Esophagus squamous epithelium (tissue), 5 donors: Measurements from ENCODE around the gene NSRP1. TPM values are rescaled to one million over a fixed set of nuclear protein-coding genes. Genes with fewer than 3 reads are reported as not detected.

Source experiments
- DNase-seq: peaks from one replicate; lab custom pipeline; 2025; lab: John Stamatoyannopoulos, UW
- H3K27ac ChIP-seq, 4 donors: fragments of 200-600 bp; sonication (generic); one replicate each; pipeline ENCODE4 v1.5.1; 2016 to 2019; ENCODE audit warnings: mild to moderate bottlenecking in 1 of 4
- H3K27me3 ChIP-seq, 4 donors: fragments of 200-600 bp; sonication (generic); 1 replicate in 3 of 4; 2 replicates in 1 of 4; pipeline versions ENCODE4 v1.5.1 to v1.6.0; 2017 to 2021; ENCODE audit warnings: antibody characterized with exemption in 1 of 4
- H3K36me3 ChIP-seq, 3 donors: fragments of 200-600 bp; sonication (generic); one replicate each; pipeline ENCODE4 v1.5.1; 2016 to 2019
- H3K4me1 ChIP-seq, 3 donors: fragments of 200-600 bp; sonication (generic); one replicate each; pipeline ENCODE4 v1.5.1; 2017 to 2019
- H3K4me3 ChIP-seq, 4 donors: fragments of 200-600 bp; sonication (generic); 1 replicate in 3 of 4; 2 replicates in 1 of 4; pipeline ENCODE4 v1.5.1; 2016 to 2019; ENCODE audit warnings: mild to moderate bottlenecking in 2 of 4, moderate library complexity in 1 of 4
- H3K9me3 ChIP-seq, 3 donors: fragments of 200-600 bp; sonication (generic); one replicate each; pipeline ENCODE4 v1.5.1; 2016 to 2019
- CTCF ChIP-seq, 6 experiments: fragments of 450-650 bp in 4 of 6; fragments of 200-600 bp in 2 of 6; sonication (generic) in 2 of 6; IDR thresholded peaks; one replicate each; pipeline ENCODE4 v1.5.1; 2016 to 2019; ENCODE audit warnings: antibody characterized with exemption in 6 of 6, mild to moderate bottlenecking in 4 of 6, moderate library complexity in 4 of 6
- POLR2A ChIP-seq, 4 donors: fragments of 450-650 bp; IDR thresholded peaks; one replicate each; pipeline ENCODE4 v1.6.1; 2017; ENCODE audit warnings: antibody characterized with exemption in 4 of 4, mild to moderate bottlenecking in 4 of 4, moderate library complexity in 3 of 4
- WGBS, 2 donors: methylation state at CpG; one replicate each; pipeline ENCODE4 v1.1.5; 2018; 5-methylcytosine and 5-hydroxymethylcytosine counted together
- intact Hi-C: fragments of 100-400 bp; cut with DNase I; formaldehyde crosslinking; loops from one replicate; pipeline ENCODE4 v1.15.0; 2022
- total RNA-seq, 4 donors: library from RNA; depleted of rRNA; stranded (reverse); fragments of >200 nt; gene quantifications; one replicate each; pipeline ENCODE4 v1.1.0, GENCODE V29; 2016
- donor health status: DM: yes; HTN: yes; CAD: no.

Gene NSRP1
- total RNA-seq, 4 donors from 2014 or later, result 12.9 to 28.6 (median 21.8) TPM

- H3K36me3 ChIP-seq, result peaks cover 0 to 12% (median 0%) of the 10 kb centered on the region in 3 donors
- no peak overlapping the region for H3K4me3 ChIP-seq
- H3K27me3 ChIP-seq, result no peaks in the 10 kb centered on the region
- no peaks in the 10 kb centered on the region for H3K9me3 ChIP-seq
- TF ChIP-seq POLR2A (IDR thresholded peaks at IDR 0.05), result no peak
- TF ChIP-seq CTCF (IDR thresholded peaks at IDR 0.05), result no peak
- intact Hi-C loops, result no loop called here
- no peak for DNase-seq
- H3K4me1 ChIP-seq, result no peaks in the 10 kb centered on the region
- 60 to 100% methylated on average over 1 to 2 of the region's 6 CpGs for WGBS, 2 donors
- H3K27ac ChIP-seq, result no peak overlapping the region
These were observed 100.4 kb downstream of the NSRP1 start for GRCh38 chr17:30217054-30217453.

- Histone ChIP-seq H3K4me3 (no peak overlapping the region), H3K27ac (no peak overlapping the region), H3K27me3 (no peaks in the 10 kb centered on the region), H3K4me1 (no peaks in the 10 kb centered on the region), H3K9me3 (no peaks in the 10 kb centered on the region), H3K36me3 (peaks cover 0 to 12% (median 0%) of the 10 kb centered on the region in 3 donors)
- intact Hi-C loops, result no loop called here
- no peak for DNase-seq
- TF ChIP-seq POLR2A (IDR thresholded peaks at IDR 0.05) (no peak), CTCF (IDR thresholded peaks at IDR 0.05) (no peak)
- WGBS, 2 donors, result 86 to 88% methylated on average over 6 to 7 of the region's 11 CpGs
These were observed 101.2 kb downstream of the NSRP1 start for GRCh38 chr17:30217746-30218245.

GRCh38 chr17:30218799-30219198 lies 102.2 kb downstream of the NSRP1 start:
- no peak for DNase-seq
- intact Hi-C loops, result no loop called here

GRCh38 chr17:30219315-30219714 lies 102.7 kb downstream of the NSRP1 start:
- Histone ChIP-seq H3K36me3 (peaks cover 0 to 12% (median 0%) of the 10 kb centered on the region in 3 donors), H3K27ac (no peak overlapping the region), H3K4me1 (peaks cover 0 to under 1% (median 0%) of the 10 kb centered on the region in 3 donors), H3K4me3 (no peak overlapping the region), H3K27me3 (no peaks in the 10 kb centered on the region), H3K9me3 (no peaks in the 10 kb centered on the region)
- WGBS, 2 donors, result 80 to 90% methylated on average over 4 of the region's 4 CpGs
- no peak for DNase-seq
- intact Hi-C loops, result no loop called here
- TF ChIP-seq POLR2A (IDR thresholded peaks at IDR 0.05) (no peak), CTCF (IDR thresholded peaks at IDR 0.05) (no peak)

More at GRCh38 chr17:30218799-30219198, 102.2 kb downstream of the NSRP1 start:
- 83 to 88% methylated on average over 5 to 8 of the region's 9 CpGs for WGBS, 2 donors
- Histone ChIP-seq H3K36me3 (peaks cover 0 to 12% (median 0%) of the 10 kb centered on the region in 3 donors), H3K4me3 (no peak overlapping the region), H3K4me1 (no peaks in the 10 kb centered on the region), H3K27me3 (no peaks in the 10 kb centered on the region), H3K9me3 (no peaks in the 10 kb centered on the region), H3K27ac (no peak overlapping the region)
- TF ChIP-seq CTCF (IDR thresholded peaks at IDR 0.05) (no peak), POLR2A (IDR thresholded peaks at IDR 0.05) (no peak)

- Histone ChIP-seq H3K4me1 (peaks cover 0 to 5% (median 0%) of the 10 kb centered on the region in 3 donors), H3K27me3 (no peaks in the 10 kb centered on the region), H3K36me3 (peaks cover 0 to 12% (median 0%) of the 10 kb centered on the region in 3 donors), H3K9me3 (no peaks in the 10 kb centered on the region), H3K27ac (no peak overlapping the region), H3K4me3 (no peak overlapping the region)
- intact Hi-C loops, result no loop called here
- TF ChIP-seq CTCF (IDR thresholded peaks at IDR 0.05), result no peak
- TF ChIP-seq POLR2A (IDR thresholded peaks at IDR 0.05), result no peak
- WGBS, 2 donors, result 85 to 87% methylated on average over 7 of the region's 7 CpGs
- no peak for DNase-seq
These were observed 103.2 kb downstream of the NSRP1 start for GRCh38 chr17:30219833-30220232.
